Measurements from ENCODE around the gene ACTG2.
A peak's percentile ranks its signal among the peaks of the same experiment; 100 is the strongest.

DNA sequence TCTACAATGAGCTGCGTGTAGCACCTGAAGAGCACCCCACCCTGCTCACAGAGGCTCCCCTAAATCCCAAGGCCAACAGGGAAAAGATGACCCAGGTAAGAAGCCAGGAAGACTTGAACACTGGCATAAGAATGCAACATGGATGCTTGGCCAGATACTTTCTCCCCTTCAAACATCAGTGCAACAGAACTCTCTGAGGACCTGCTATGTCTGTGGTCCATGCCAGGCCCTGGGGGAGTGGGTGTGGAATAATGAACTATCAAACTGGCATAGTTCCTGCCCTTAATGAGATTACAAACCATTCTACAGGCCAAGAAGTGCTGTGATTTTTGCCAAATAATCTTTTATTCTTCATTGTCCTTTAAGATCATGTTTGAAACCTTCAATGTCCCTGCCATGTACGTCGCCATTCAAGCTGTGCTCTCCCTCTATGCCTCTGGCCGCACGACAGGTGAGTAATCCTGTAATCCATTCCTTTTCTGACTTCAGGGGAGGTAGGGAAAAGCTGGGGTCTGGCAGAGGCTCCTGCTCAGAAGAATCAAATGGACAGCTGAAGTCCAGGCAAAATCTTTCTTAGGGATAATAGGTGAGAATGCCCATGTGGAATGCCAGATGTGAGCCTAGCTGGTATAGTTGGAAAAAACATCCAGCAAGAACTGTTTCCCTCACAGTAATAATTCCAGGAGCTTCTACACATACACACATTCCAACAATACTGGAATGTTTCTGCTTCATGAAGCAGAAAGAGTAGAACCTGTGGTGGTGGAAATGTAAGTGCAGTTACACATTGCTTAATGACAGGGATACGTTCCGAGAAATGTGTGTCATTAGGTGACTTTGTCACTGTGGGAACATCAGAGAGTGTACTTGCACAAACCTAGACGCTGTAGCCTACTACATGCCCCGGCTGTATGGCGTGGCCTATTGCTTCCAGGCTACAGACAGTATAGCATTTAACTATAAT lies 16.2 kb downstream of the ACTG2 start:
- TF ChIP-seq EP300 (IDR thresholded peaks at IDR 0.05) (no peak), POLR2AphosphoS5 (IDR thresholded peaks at IDR 0.05) (peak; percentile 70 to 90 (median 80)), POLR2A (IDR thresholded peaks at IDR 0.05) (no peak)
- TF ChIP-seq, protein P1, sequence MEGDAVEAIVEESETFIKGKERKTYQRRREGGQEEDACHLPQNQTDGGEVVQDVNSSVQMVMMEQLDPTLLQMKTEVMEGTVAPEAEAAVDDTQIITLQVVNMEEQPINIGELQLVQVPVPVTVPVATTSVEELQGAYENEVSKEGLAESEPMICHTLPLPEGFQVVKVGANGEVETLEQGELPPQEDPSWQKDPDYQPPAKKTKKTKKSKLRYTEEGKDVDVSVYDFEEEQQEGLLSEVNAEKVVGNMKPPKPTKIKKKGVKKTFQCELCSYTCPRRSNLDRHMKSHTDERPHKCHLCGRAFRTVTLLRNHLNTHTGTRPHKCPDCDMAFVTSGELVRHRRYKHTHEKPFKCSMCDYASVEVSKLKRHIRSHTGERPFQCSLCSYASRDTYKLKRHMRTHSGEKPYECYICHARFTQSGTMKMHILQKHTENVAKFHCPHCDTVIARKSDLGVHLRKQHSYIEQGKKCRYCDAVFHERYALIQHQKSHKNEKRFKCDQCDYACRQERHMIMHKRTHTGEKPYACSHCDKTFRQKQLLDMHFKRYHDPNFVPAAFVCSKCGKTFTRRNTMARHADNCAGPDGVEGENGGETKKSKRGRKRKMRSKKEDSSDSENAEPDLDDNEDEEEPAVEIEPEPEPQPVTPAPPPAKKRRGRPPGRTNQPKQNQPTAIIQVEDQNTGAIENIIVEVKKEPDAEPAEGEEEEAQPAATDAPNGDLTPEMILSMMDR (IDR thresholded peaks at IDR 0.05): no peak
